CD14-positive monocyte (primary cell): ENCODE measurements around the gene ATAD5. TPM values are rescaled to one million over a fixed set of nuclear protein-coding genes. Genes with fewer than 3 reads are reported as not detected.
A peak's percentile ranks its signal among the peaks of the same experiment; 100 is the strongest.

Experiments
- DNase-seq, 3 donors: peaks; one replicate each; pipeline ENCODE4 v3.0.0-alpha.2; 2011 to 2022
- H2AFZ ChIP-seq: 2 replicates; pipeline ENCODE4 v1.6.0; 2012; ENCODE audit warnings: mild to moderate bottlenecking, low read depth, low read length, inconsistent platforms; ENCODE audit not compliant: insufficient read depth, poor library complexity, severe bottlenecking
- H3K27ac ChIP-seq, 2 donors: 1 replicate in 1 of 2; 2 replicates in 1 of 2; pipeline ENCODE4 v1.5.1; 2012 to 2013; ENCODE audit warnings: low read length in 2 of 2, control low read depth in 1 of 2, inconsistent platforms in 1 of 2, low read depth in 1 of 2, mild to moderate bottlenecking in 1 of 2
- H3K27me3 ChIP-seq, 2 donors: one replicate each; pipeline versions ENCODE4 v1.6.0 to v1.6.1; 2011 to 2013; ENCODE audit warnings: low read length in 2 of 2; ENCODE audit not compliant: control insufficient read depth in 2 of 2, insufficient read depth in 2 of 2
- H3K36me3 ChIP-seq, 2 donors: replicated peaks in 1 of 2; 1 replicate in 1 of 2; 2 replicates in 1 of 2; pipeline versions ENCODE4 v1.5.1 to v1.6.1; 2012 to 2013; ENCODE audit warnings: low read length in 2 of 2, control low read depth in 1 of 2, inconsistent platforms in 1 of 2, mild to moderate bottlenecking in 1 of 2; ENCODE audit not compliant: insufficient read depth in 2 of 2, control insufficient read depth in 1 of 2
- H3K4me1 ChIP-seq, 2 donors: 1 replicate in 1 of 2; 2 replicates in 1 of 2; pipeline versions ENCODE4 v1.5.1 to v1.6.1; 2012 to 2013; ENCODE audit warnings: low read length in 2 of 2, control low read depth in 1 of 2, inconsistent platforms in 1 of 2, mild to moderate bottlenecking in 1 of 2, moderate library complexity in 1 of 2; ENCODE audit not compliant: insufficient read depth in 2 of 2, control insufficient read depth in 1 of 2
- H3K4me2 ChIP-seq: replicated peaks from 2 replicates; pipeline ENCODE3; 2012; ENCODE audit warnings: low read length, moderate library complexity, mild to moderate bottlenecking; ENCODE audit not compliant: poor library complexity, severe bottlenecking; ENCODE audit errors: extremely low read depth
- H3K4me3 ChIP-seq, 3 experiments: fragments of 200-600 bp in 1 of 3; sonication (generic) in 1 of 3; replicated peaks in 1 of 3; 1 replicate in 2 of 3; 2 replicates in 1 of 3; pipeline ENCODE4 v1.5.1; 2011 to 2013; ENCODE audit warnings: low read length in 3 of 3, mild to moderate bottlenecking in 3 of 3, control low read depth in 2 of 3, low read depth in 2 of 3, inconsistent platforms in 1 of 3, moderate library complexity in 1 of 3
- H3K79me2 ChIP-seq: 2 replicates; pipeline ENCODE4 v1.6.0; 2012; ENCODE audit warnings: mild to moderate bottlenecking, control low read depth, inconsistent platforms, low read length, moderate library complexity; ENCODE audit not compliant: insufficient read depth
- H3K9ac ChIP-seq: 2 replicates; pipeline ENCODE4 v1.6.0; 2017; ENCODE audit warnings: low read length, mild to moderate bottlenecking; ENCODE audit not compliant: insufficient read depth, poor library complexity, severe bottlenecking
- H3K9me3 ChIP-seq, 2 donors: replicated peaks in 1 of 2; 1 replicate in 1 of 2; 2 replicates in 1 of 2; pipeline versions ENCODE4 v1.5.1 to v1.6.1; 2012 to 2013; ENCODE audit warnings: low read length in 2 of 2, control low read depth in 1 of 2; ENCODE audit not compliant: control insufficient read depth in 1 of 2, insufficient read depth in 1 of 2
- H4K20me1 ChIP-seq: 2 replicates; pipeline ENCODE4 v1.6.0; 2012; ENCODE audit warnings: mild to moderate bottlenecking, low read length, control low read depth, moderate library complexity; ENCODE audit not compliant: insufficient read depth
- H3K27ac Mint-ChIP-seq, 7 donors: one replicate each; pipeline ENCODE4 v1.8.0; 2020; ENCODE audit warnings: mild to moderate bottlenecking in 7 of 7, mixed read lengths in 7 of 7, moderate library complexity in 6 of 7, inconsistent platforms in 2 of 7
- H3K27me3 Mint-ChIP-seq, 3 donors: one replicate each; pipeline ENCODE4 v1.8.0; 2021 to 2022; ENCODE audit warnings: low read depth in 3 of 3, mild to moderate bottlenecking in 3 of 3, mixed read lengths in 3 of 3, moderate library complexity in 3 of 3, inconsistent platforms in 1 of 3
- H3K36me3 Mint-ChIP-seq, 2 donors: one replicate each; pipeline ENCODE4 v1.8.0; 2020; ENCODE audit warnings: mixed read lengths in 2 of 2, inconsistent platforms in 1 of 2, mild to moderate bottlenecking in 1 of 2
- H3K4me1 Mint-ChIP-seq: one replicate; pipeline ENCODE4 v1.8.0; 2020; ENCODE audit warnings: mild to moderate bottlenecking, mixed read lengths
- H3K4me3 Mint-ChIP-seq, 2 donors: one replicate each; pipeline ENCODE4 v1.8.0; 2020; ENCODE audit warnings: mild to moderate bottlenecking in 2 of 2, mixed read lengths in 2 of 2, moderate library complexity in 1 of 2
- H3K9me3 Mint-ChIP-seq, 7 donors: one replicate each; pipeline ENCODE4 v1.8.0; 2020 to 2022; ENCODE audit warnings: mixed read lengths in 7 of 7, mild to moderate bottlenecking in 6 of 7, moderate library complexity in 6 of 7, inconsistent platforms in 2 of 7
- CTCF ChIP-seq: fragments of 200-600 bp; IDR thresholded peaks from one replicate; pipeline ENCODE4 v1.8.0; 2022; ENCODE audit warnings: antibody characterized with exemption, mild to moderate bottlenecking
- WGBS: methylation state at CpG from one replicate; pipeline ENCODE4 v1.1.5; 2013; ENCODE audit warnings: missing lambda C conversion rate; ENCODE audit not compliant: insufficient coverage; 5-methylcytosine and 5-hydroxymethylcytosine counted together
- intact Hi-C, 2 donors: fragments of 100-400 bp; cut with micrococcal nuclease; formaldehyde crosslinking; loops; one replicate each; pipeline versions ENCODE4 v1.15.0 to v1.15.1; 2023
- polyA plus RNA-seq, 3 donors: library from polyadenylated mRNA; depleted of rRNA in 1 of 3; unstranded in 2 of 3; stranded (reverse) in 1 of 3; fragments of 300-500 nt in 2 of 3; fragments of >200 nt in 1 of 3; fragmentation: Illumina TruSeq in 2 of 3; gene quantifications; 1 replicate in 2 of 3; 2 replicates in 1 of 3; pipeline ENCODE4 v1.2.3, GENCODE V29; 2012 to 2021

ATAD5 gene
- polyA plus RNA-seq, 3 donors: 0.24 to 0.57 (median 0.42) TPM

DNA sequence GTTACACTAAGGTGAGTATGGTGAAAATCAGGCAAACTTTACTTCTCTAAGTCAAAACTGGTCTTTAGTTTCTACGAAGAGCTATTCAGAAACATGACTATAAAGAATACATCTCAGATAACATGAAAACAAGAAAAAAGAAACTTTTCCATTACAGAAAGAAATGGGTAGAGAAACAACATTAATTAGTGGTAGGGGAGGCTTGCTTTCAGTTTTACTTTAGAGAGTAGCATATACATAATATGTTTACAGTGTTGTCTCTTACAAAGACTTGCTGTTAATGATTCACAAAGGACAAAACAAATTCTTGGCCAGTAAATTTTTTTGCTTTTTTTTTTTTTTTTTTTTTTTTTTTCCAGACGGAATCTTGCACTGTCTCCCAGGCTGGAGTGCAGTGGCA is 41.5 kb upstream of the ATAD5 start:
- H3K9me3 Mint-ChIP-seq: peaks cover 0 to 1% (median 0%) of the 10 kb centered on the region in 7 donors
- WGBS: no CpG with 5 or more reads among the region's 2 CpGs
- no peaks in the 10 kb centered on the region for H3K4me1 Mint-ChIP-seq
- peak overlapping the region in 1 of 2 donors; percentile 57 for H3K27ac ChIP-seq
- H3K79me2 ChIP-seq: peaks cover 35% of the 10 kb centered on the region
- peak overlapping the region in 5 of 7 donors; percentile 0 to 68 (median 54) for H3K27ac Mint-ChIP-seq
- H3K9me3 ChIP-seq: no peaks in the 10 kb centered on the region
- H3K36me3 ChIP-seq: peaks cover 89 to 98% of the 10 kb centered on the region in 2 donors
- no peaks in the 10 kb centered on the region for H3K27me3 ChIP-seq
- H3K4me3 ChIP-seq: no peak overlapping the region
- intact Hi-C loops: no loop called here
- no peaks in the 10 kb centered on the region for H3K27me3 Mint-ChIP-seq
- H3K4me3 Mint-ChIP-seq: no peak overlapping the region
- H3K36me3 Mint-ChIP-seq: peaks cover 65 to 94% of the 10 kb centered on the region in 2 donors
- H2AFZ ChIP-seq: no peak overlapping the region
- no peak overlapping the region for H3K4me2 ChIP-seq
- TF ChIP-seq CTCF: no peak
- no peak for DNase-seq
- peaks cover 83% of the 10 kb centered on the region for H4K20me1 ChIP-seq
- H3K4me1 ChIP-seq: no peaks in the 10 kb centered on the region
- H3K9ac ChIP-seq: no peak overlapping the region

DNA sequence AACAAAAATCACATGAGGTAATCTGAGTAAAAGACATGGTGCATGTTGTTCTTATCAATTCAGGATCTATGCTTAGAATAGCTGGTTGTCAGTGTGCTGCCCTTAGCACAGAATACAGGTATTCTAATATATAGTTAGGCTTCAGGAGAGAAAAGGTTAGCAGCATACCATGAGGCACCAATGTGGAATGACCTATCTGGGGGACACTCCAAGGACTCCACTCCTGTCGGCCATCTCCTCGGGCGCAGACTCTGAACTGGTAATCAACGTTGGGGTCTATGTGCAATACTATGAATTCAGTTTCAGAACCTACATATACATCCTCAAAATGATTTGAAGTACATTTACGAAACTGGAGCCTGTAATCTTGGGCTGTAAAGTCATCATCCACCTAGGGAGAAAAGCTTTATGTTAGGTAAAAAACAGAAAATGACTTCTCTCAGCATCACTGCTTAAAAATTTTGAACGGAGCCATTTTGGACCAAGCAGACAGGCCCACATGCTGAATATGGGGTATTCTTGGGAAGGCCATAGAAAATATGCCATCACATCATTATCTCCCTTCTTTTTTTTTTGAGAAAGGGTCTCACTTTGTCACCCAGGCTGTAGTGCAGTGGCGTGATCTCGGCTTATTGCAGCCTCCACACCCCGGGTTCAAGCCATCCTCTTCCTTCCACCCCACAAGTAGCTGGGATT is 38.3 kb upstream of the ATAD5 start:
- Histone ChIP-seq H4K20me1 (peaks cover 83% of the 10 kb centered on the region), H3K4me1 (no peaks in the 10 kb centered on the region), H3K4me2 (no peak overlapping the region), H3K27ac (no peak overlapping the region), H3K9me3 (no peaks in the 10 kb centered on the region), H3K9ac (no peak overlapping the region), H3K4me3 (no peak overlapping the region), H3K79me2 (peaks cover 36% of the 10 kb centered on the region), H3K27me3 (no peaks in the 10 kb centered on the region), H2AFZ (no peak overlapping the region), H3K36me3 (peaks cover 86 to 100% of the 10 kb centered on the region in 2 donors)
- Mint-ChIP-seq H3K9me3 (no peaks in the 10 kb centered on the region), H3K27me3 (no peaks in the 10 kb centered on the region), H3K27ac (peak overlapping the region in 4 of 7 donors; percentile 8 to 59 (median 49)), H3K4me3 (no peak overlapping the region), H3K4me1 (no peaks in the 10 kb centered on the region), H3K36me3 (peaks cover 76 to 96% of the 10 kb centered on the region in 2 donors)
- TF ChIP-seq CTCF: no peak
- no peak for DNase-seq
- 100% methylated on average over 1 of the region's 9 CpGs for WGBS
- intact Hi-C loops: no loop called here
